GM19023 (cell line): Measurements from ENCODE around the gene PDE4D.
"Not testable (repeated sequence)": the region's sequence is repeated elsewhere in the genome, so short reads cannot be mapped to it uniquely, and the experiment has no call there.

Source experiments
- ATAC-seq: cut with Tn5 transposase; IDR thresholded peaks from one replicate; pipeline ENCODE4 v1.9.1; 2021; ENCODE audit warnings: mild to moderate bottlenecking, moderate library complexity; ENCODE audit not compliant: unreplicated experiment

The PDE4D gene

GRCh38 chr5:59317023-59317773 lies 576.3 kb downstream of the PDE4D start:
- ATAC-seq = no peak

DNA sequence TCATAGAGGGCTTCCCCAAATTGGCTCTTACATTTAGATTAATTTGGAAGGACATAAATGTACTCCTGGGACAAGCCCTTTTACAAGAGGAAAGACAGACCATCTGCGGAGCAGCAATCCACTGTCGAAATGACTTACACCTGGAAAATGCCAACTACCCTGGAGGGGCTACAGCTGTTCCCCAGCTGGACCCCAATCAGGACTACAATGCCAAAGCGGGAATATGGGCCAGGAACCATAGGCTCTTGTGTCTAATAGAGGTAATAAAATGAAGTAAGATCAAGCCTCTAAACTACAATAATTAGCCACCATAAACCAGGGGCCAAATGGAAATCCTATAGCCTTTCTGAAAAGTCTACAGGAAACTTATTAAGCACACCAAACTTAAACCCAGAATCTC lies 581.3 kb downstream of the PDE4D start:
- ATAC-seq = no peak

DNA sequence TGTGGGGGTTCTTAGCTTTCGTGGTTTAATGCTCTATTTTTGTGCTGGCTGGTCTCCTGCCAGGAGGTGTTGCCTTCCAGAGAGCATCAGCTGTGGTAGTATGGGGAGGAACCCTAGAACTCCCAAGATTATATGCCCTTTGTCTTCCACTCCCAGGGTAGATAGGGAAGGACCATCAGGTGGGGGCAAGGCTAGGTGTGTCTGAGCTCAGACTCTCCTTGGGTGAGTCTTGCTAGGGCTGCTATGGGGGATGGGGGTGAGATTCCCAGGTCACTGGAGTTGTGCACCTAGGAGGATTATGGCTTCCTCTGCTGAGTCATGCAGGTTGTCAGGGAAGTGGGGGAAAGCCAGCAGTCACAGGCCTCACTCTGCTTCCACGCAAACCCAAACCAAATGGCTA lies 584.8 kb downstream of the PDE4D start:
- ATAC-seq = not testable (repeated sequence)

DNA sequence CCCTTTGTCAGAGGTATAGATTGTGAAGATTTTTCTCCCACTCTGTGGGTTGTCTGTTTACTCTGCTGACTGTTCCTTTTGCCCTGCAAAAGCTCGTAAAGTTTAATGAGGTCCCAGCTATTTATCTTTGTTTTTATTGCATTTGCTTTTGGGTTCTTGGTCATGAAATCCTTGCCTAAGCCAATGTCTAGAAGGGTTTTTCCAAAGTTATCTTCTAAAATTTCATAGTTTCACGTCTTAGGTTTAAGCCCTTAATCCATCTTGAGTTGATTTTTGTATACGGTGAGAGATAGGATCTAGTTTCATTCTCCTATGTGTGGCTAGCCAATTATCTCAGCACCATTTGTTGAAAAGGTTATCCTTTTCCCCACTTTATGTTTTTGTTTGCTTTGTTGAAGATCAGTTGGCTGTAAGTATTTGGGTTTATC lies 590.2 kb downstream of the PDE4D start:
- not testable (repeated sequence) for ATAC-seq

DNA sequence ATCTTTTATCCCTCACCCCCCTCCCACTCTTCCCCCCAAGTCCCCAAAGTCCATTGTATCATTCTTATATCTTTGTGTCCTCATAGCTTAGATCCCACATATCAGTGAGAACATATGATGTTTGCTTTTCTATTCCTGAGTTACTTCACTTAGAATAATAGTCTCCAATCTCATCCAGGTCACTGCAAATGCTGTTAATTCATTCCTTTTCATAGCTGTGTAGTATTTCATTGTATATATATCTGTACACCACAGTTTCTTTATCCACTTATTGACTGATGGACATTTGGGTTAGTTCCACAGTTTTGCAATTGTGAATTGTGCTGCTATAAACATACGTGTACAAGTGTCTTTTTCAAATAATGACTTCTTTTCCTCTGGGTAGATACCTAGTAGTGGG lies 591.0 kb downstream of the PDE4D start:
- not testable (repeated sequence) for ATAC-seq

DNA sequence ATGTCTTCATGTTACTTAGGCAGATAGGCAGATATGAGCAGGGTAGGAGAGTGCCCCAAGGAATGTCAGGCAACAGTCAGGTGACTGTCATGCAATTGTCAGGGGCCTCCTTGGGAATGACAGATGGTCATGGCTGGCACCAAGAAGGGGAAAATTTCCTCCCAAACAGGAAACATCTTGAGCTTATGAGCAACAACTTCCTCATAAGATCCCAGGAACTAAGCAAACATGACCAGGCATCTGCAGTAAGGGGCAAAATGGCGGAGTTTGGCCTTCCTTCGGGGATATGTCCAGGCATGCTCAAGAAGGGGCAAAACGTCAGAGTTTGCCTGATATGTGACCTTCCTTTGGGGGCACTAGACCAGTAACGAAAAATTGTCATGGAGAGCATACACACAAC lies 591.8 kb downstream of the PDE4D start:
- ATAC-seq = no peak

DNA sequence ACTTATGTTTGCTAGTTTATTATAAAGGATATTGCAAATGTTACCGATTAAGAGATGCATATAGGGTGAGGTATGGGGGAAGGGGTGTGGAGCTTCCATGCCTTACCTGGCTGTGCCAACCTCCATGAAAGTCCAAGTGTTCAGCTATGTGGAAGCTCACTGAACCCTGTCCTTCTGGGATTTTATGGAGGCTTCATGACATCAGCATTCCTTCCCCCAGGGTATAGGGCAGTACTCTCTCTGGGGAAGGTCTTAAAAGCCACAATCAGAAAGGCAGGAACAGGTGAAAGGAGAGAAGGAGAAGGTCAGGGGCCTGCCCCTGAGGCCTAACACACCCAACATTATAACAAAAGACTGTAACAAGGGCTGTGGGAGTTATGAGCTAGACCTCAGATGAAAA lies 592.6 kb downstream of the PDE4D start:
- ATAC-seq = no peak

- no peak for ATAC-seq
Measured at GRCh38 chr5:59299006-59299405, 594.5 kb downstream of the PDE4D start.

DNA sequence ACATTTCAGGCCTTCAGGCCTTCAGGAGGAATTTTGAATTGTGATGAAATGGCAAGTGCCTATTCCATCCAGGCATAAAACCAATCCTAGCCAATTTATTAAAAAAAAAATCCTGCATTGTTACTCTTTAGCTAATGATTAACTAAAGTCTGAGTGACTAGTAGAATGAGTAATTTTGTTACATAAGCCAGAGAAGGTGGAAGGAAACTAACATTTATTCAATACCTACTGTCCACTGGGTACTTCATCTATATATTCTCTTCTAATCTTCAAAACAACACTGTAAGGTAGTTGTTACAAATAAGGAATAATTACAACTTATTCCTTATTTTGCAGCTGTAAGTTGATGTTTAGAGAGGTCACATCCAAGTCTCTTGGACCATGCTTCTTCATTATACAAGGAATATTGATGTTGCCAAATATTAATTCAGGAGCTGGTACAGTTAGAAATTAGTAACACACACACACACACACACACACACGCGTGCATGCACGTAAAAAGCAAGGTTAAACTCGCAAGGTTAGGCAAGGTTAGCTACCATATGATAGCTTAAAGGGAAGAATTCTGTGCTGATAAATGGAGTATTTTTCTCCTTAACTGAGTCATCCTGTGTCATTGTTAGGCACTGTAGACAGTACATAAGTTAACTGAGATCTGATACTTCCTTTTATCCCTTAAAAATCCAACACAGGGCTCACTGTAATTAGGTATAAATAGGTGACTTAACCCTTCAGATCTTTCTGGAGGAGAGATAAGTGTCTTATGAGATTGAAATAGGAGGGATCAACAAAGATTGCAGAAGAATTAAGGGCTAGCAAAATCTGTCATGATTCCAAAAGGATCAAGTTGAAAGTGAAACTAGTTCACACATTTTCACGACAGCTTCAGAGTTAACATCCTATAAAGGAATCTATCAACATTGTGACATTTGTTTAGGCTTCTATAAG lies 596.9 kb downstream of the PDE4D start:
- no peak for ATAC-seq

GRCh38 chr5:59293700-59294099 lies 599.8 kb downstream of the PDE4D start:
- ATAC-seq = no peak

DNA sequence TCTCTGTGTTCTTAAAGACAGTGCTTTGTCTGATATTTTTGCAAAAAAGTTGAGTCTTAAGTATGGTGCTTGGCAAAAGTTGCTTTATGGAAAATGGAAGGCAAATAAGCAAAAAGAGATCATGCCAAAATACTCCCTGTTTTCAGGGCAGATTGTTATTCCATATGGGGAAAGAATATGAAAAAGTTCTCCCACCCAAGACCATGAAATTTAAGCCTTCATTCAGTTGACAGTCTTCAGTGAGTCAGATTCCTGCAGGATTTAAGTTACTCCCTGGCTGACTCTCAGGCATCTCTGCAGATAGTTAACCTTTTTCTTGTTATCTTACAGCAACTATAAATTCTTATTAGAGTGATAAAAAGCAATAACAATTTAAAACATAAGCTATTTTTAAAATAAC lies 601.6 kb downstream of the PDE4D start:
- ATAC-seq = no peak

DNA sequence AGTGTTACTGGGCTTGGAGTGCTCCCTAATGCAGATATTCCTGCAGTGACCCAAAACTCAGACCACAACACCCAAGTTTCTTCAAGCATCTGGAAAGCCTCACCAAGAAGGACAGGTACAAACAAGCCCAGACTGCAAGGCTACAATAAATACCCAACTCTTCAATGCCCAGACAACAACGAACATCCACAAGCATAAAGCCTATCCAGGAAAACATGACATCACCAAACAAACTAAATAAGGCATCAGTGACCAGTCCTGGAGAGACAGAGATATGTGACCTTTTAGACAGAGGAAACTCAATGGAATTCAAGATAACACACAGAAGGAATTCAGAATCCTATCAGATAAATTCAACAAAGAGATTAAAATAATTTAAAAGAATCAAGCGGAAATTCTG lies 605.6 kb downstream of the PDE4D start:
- ATAC-seq = no peak

- ATAC-seq = no peak
Measured at GRCh38 chr5:59287361-59287760, 606.2 kb downstream of the PDE4D start.

GRCh38 chr5:59286510-59286909 lies 607.0 kb downstream of the PDE4D start:
- ATAC-seq = no peak

DNA sequence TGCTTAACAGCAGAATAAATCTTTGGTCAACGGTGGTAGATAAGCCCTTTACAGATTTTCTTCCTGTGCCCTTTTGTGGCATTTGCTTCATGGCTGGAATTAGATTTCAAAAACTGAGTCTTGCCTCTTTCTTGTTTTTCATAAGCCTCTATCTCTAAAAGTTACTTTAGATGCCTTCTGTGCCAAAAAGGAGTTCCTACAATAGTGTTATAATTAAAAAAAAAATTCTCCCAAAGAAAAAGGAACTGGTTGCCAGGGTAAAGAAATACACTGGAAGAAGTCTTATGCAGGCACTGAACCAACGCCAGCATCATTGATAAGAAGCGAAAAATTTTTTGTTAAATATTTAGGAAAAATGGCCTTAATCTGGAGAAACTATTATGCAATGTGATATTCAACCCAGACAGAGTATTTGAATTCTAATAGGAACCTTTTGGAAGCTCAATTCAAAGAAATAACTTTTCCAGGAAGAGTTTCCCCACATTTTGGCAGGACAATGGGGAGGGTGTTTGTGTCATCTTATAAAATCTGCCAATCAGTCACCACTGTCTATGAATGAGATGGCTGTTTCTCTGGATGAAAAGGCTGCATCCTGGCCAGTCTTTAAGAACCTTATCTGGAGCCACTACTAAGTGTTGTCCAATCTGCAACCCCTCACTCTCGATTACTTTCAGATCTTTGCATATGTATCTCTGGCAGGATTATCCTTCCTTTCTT lies 608.1 kb downstream of the PDE4D start:
- no peak for ATAC-seq

- no peak for ATAC-seq
Measured at GRCh38 chr5:59282726-59283125, 610.8 kb downstream of the PDE4D start.

GRCh38 chr5:59279979-59280378 lies 613.5 kb downstream of the PDE4D start:
- ATAC-seq = no peak

- ATAC-seq = no peak
Measured at GRCh38 chr5:59276917-59277372, 616.6 kb downstream of the PDE4D start.

DNA sequence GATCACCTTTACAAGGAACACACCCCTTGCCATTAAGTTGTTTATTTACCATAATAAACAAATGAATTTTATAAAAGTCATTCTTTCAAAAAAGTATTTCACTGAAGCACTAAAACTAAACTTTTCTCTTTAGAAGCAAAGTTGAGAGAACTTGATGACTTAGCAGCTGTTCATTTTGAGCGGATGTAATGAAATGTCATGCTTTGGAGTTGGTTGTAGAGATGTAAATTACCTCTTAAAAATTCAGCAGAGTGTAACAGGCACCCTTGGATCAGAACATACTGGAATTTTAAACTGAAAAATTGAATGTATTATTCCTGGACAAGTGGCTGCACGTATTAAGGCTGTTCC lies 617.2 kb downstream of the PDE4D start:
- ATAC-seq = no peak

DNA sequence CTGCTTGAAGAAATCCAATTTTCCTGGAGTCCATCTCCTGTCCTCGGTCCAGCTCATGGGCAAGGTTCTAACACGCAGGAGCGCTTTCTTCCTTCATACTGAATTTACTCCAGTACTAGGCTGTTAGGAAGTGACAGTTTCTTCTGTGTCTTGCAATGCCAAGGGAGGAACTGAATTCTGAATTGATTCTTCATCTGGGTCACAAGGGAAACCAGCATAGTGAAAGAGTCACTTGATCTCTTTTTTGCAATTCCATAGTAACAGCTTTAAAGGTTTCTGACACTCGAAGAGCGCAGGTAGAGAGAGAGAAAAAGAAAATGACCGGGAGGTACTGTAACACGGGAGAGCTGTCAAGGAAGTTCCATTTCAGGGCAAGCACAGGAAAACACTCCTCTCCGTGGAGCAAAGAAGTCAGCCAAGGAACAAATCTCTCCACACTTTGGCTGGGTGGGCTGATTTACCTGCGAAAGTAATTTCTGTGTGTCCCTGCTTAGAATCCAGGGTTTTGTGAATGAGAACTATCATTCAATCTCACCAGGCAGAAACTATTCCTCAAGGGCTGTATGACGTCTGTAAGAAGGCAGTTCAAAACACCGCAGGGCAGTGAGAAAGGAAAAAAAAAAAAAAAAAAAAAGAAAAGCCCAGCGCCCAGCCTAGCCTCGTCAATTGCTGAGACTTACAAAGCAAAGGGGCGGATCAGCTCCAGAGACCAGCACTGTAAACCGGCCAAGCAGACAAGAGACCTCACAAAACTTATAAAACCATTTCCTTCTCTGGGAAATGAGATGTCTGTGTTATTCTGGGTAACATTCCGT lies 617.8 kb downstream of the PDE4D start:
- no peak for ATAC-seq

GRCh38 chr5:59275170-59275509 lies 618.4 kb downstream of the PDE4D start:
- ATAC-seq = no peak
